ENCODE results near the gene KIAA1671. TPM values are rescaled to one million over a fixed set of nuclear protein-coding genes. Genes with fewer than 3 reads are reported as not detected.

The KIAA1671 gene
- total RNA-seq, 6 experiments from 2014 or later = 1.3 to 5.0 (median 1.6) TPM

DNA sequence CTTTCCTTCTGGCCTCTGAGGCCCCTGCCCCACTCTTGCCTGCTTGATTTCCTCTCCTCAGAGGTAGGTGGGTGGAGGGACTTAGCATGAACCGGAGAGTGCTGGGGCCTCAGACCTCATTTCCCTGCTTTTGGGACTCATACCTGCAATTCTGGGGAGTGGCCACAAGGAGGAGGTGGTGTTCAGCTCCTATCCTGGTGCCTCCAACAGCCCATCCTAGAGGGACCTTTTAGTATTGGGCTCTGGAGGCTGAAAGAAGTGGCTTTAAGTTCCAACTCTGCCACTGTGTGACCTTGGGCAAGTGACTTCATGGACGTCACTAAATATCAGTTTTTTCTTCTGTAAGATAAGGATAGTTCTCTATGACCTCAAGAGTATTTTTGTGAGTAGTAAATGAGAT lies 98.6 kb downstream of the KIAA1671 start:
- Mint-ChIP-seq H3K27ac (no peak overlapping the region), H3K36me3 (ENCODE audit: low read depth) (peaks cover 13% of the 10 kb centered on the region), H3K9me3 (peaks cover 29% of the 10 kb centered on the region), H3K4me1 (ENCODE audit: low read depth) (no peaks in the 10 kb centered on the region; the same call in 1 of the 2 replicates), H3K27me3 (ENCODE audit: insufficient read depth) (peaks cover 3% of the 10 kb centered on the region; the same call in 1 of the 2 replicates), H3K4me3 (no peak overlapping the region)
- peak; percentile 65 for TF ChIP-seq CTCF (IDR thresholded peaks at IDR 0.05)
- no peak for DNase-seq

DNA sequence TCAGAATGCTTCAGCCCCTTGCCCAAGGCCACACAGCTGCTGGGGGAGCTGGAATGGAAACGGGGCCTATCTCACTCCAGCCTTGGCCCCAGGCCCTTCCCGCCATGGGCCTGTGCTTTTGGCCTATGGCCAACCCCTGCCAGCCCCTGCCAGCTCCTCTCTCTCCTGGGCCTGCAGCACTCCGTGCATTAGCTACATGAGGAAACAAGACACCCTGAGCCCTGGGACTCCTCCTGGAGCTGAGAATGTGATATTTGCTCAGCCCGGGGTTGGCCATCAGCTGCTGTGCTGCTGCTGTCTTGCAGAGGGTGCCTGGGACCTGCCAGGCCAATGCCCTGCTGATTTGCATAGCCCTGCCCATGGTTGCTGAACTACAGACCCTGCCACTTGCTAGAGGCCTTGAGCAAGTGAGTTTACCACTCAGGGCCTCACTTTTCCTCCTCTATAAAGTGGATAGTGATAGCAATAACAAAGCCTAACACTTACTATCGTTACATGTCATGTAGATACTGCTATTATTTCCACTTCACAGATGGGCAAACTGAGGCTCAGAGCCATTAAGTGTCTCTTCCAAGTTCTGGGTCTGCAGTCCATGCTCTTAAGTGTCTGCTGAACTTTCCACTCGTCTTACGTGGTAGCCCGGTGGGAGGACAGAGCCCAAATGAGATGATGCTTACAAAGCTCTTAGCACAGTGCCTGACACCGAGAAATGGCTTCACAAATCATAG lies 99.6 kb downstream of the KIAA1671 start:
- Mint-ChIP-seq H3K27ac (no peak overlapping the region), H3K9me3 (peaks cover 29% of the 10 kb centered on the region), H3K4me3 (no peak overlapping the region), H3K4me1 (ENCODE audit: low read depth) (no peaks in the 10 kb centered on the region; the same call in 1 of the 2 replicates), H3K27me3 (ENCODE audit: insufficient read depth) (peaks cover 3% of the 10 kb centered on the region; the same call in 1 of the 2 replicates), H3K36me3 (ENCODE audit: low read depth) (peaks cover 13% of the 10 kb centered on the region)
- no peak for DNase-seq
- TF ChIP-seq CTCF (IDR thresholded peaks at IDR 0.05) = no peak

- no peak for DNase-seq
- peaks cover 13% of the 10 kb centered on the region for H3K36me3 Mint-ChIP-seq (ENCODE audit: low read depth)
- H3K4me3 Mint-ChIP-seq = no peak overlapping the region
- H3K9me3 Mint-ChIP-seq = peaks cover 25% of the 10 kb centered on the region
- peak overlapping the region; percentile 39; the same call in 1 of the 2 replicates for H3K27ac Mint-ChIP-seq
- H3K27me3 Mint-ChIP-seq (ENCODE audit: insufficient read depth) = peaks cover 3% of the 10 kb centered on the region; the same call in 1 of the 2 replicates
- no peak for TF ChIP-seq CTCF (IDR thresholded peaks at IDR 0.05)
- H3K4me1 Mint-ChIP-seq (ENCODE audit: low read depth) = no peaks in the 10 kb centered on the region; the same call in 1 of the 2 replicates
Observed at GRCh38 chr22:25053153-25053805, 100.8 kb downstream of the KIAA1671 start.

DNA sequence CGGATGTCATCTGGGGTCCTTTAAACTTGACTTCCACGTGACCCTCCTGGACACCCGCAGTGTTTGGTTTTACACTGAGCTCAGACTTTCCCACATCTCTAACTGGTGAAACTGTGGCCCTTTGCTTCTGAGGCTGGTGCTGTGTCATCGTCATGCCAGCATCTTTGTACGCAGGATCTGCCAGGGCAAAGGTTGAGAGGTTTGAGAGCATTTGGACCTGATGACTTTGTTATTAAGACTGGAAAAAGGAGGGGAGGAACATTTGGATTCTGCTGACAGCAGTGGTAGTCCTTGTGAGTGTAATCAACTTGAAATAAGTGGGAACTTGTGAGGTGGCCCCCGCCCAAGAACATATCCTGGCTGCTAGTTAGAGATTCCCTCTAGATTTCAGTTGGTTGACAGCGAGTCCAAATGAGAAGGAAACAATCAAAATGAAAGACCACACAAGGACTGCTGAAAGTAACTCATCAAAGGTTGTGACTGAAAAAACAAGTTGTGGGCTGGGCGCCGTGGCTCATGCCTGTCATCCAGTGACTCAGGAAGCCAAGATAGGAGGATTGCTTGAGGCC lies 102.5 kb downstream of the KIAA1671 start:
- peaks cover 3% of the 10 kb centered on the region; the same call in 1 of the 2 replicates for H3K27me3 Mint-ChIP-seq (ENCODE audit: insufficient read depth)
- H3K4me1 Mint-ChIP-seq (ENCODE audit: low read depth) = no peaks in the 10 kb centered on the region; the same call in 1 of the 2 replicates
- peaks cover 26% of the 10 kb centered on the region for H3K9me3 Mint-ChIP-seq
- H3K27ac Mint-ChIP-seq = no peak overlapping the region; the same call in 1 of the 2 replicates
- peaks cover 13% of the 10 kb centered on the region for H3K36me3 Mint-ChIP-seq (ENCODE audit: low read depth)
- no peak for DNase-seq
- no peak overlapping the region for H3K4me3 Mint-ChIP-seq
- no peak for TF ChIP-seq CTCF (IDR thresholded peaks at IDR 0.05)

DNA sequence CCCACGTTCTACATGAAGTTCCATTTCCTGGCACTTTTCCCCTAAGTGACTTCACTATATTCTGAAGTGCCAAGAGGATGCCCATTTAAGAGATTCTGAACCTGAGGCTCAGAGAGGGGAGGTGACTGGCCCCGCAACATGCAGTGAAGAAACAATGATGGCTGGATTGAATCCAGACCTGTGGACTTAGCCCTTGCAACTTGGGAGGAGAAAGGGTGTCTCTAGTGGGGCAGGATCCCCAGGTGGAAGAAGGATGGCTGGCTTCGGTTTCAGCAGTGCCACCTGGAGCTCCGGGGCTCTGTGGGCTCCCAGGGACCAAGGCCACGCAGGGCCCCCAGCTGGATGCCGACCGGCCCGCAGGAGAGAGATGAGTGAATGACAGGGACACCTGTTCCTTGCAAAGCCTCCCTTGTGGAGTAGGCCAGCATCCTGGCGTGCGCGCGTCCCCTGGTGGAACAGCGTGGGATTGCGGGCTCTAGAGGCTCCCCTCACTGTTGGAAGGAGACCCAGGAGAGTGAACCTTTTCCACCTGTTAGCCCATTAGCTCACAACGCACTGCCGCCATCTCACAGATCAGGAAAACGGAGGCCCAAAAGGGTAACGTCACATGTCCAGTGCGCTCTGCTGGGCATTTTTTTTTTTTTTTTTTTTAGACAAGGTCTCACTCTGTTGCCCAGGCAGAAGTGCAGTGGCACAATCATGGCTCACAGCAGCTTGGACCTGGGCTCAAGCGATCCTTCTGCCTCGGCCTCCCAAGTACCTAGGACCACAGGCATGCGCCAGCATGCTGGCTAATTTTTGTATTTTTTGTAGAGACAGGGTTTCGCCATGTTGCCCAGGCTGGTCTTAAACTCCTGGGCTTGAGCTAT lies 104.7 kb downstream of the KIAA1671 start:
- H3K4me3 Mint-ChIP-seq = no peak overlapping the region

More for the DNA sequence above, 104.7 kb downstream of the KIAA1671 start:
- TF ChIP-seq CTCF (IDR thresholded peaks at IDR 0.05) = peak; percentile 81
- no peak for DNase-seq
- Mint-ChIP-seq H3K27ac (no peak overlapping the region), H3K9me3 (peaks cover 9% of the 10 kb centered on the region), H3K27me3 (ENCODE audit: insufficient read depth) (no peaks in the 10 kb centered on the region; the same call in none of the 2 replicates), H3K36me3 (ENCODE audit: low read depth) (no peaks in the 10 kb centered on the region), H3K4me1 (ENCODE audit: low read depth) (no peaks in the 10 kb centered on the region; the same call in 1 of the 2 replicates)

Data from HFFc6 (cell line).